ENCODE data around the gene INTS4. TPM values are rescaled to one million over a fixed set of nuclear protein-coding genes. Genes with fewer than 3 reads are reported as not detected.
A peak's percentile ranks its signal among the peaks of the same experiment; 100 is the strongest.
"Not testable (repeated sequence)": the region's sequence is repeated elsewhere in the genome, so short reads cannot be mapped to it uniquely, and the experiment has no call there.

The INTS4 gene
- total and polyA plus RNA-seq, 5 experiments from 2014 or later, result 36.1 to 77.1 (median 42.7) TPM

DNA sequence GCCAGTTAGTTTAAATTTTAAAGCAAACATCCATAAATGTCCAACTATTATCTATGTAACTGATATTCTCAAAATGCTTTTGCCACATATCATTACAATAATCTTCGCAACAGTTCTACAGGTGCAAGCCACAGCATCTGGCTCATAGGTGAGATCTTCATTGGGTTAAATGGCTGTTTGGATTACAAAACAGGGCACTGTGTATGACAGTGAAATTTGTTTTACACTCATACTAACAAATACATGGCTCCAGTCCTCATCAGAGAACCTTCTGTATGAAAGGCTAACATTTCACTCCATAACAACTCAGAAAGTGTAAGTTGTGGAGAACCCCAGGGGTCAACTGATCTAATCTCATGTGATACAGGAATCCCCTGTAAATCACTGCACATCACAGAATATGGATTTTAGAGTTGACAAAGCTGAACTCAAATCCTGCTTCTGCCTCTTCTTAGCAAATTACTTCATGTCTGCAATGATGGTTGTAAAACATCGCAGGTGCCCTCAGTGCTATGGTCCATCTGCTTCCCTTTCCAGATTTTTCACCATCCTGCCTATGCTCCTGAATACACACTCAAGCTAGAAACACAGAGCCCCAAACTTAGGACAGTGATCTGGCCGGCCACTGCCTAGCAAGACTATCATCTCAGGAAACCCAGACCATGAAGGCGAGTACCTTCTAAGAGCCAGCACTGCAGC is 80.7 kb downstream of the INTS4 start:
- POLR2A ChIA-PET, H3K27me3 Mint-ChIP-seq, H3K4me3 Mint-ChIP-seq, DNase-seq, H3K9me3 Mint-ChIP-seq, H3K4me1 Mint-ChIP-seq, ATAC-seq: not testable (repeated sequence)
- peaks cover 0 to 73% (median 29%) of the 10 kb centered on the region in 3 donors for H3K36me3 Mint-ChIP-seq
- H3K27ac Mint-ChIP-seq, result peak overlapping the region in 1 of 10 donors; percentile 33

DNA sequence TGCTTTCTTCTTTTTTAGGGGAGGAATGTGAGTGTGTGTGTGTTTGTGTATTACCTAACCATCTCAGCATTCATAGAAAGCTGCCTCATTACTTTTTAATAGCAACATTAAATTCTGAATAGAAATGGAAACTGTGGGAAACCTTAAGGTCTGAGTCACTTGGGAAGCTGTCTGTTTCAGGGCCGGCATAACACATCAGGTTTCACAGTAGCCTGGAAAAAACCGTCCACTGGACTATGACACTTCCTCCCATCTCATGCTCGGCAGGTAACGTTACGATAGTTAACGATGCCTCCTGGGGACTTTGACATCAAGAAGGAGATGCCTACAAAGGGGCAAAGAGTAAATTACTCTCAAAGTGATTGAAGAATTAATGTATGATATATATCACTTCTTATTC is 83.6 kb downstream of the INTS4 start:
- ATAC-seq, H3K4me3 Mint-ChIP-seq, H3K9me3 Mint-ChIP-seq, POLR2A ChIA-PET, H3K27ac Mint-ChIP-seq, DNase-seq, H3K4me1 Mint-ChIP-seq, H3K27me3 Mint-ChIP-seq: not testable (repeated sequence)
- H3K36me3 Mint-ChIP-seq, result peaks cover 0 to 75% (median 26%) of the 10 kb centered on the region in 3 donors

DNA sequence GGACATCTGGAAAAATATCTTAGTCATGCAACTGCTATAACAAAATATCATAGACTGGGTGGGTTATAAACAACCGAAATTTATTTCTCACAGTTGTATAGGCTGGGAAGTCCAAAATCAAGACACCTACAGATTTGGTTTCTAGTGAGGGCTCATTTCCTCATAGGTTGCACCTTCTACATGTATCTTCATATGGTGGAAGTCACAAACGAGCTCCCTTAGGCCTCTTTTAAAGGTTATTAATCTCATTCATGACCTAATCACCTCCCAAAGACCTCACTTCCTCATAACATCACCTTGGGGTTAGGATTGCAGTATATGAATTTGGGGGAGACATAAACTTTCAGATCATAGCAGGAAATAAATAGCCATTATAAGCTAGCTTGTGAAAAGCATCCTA is 85.2 kb downstream of the INTS4 start:
- ATAC-seq (no peak), DNase-seq (no peak)
- no peaks in the 10 kb centered on the region for H3K9me3 Mint-ChIP-seq
- POLR2A ChIA-PET, result no interaction called here
- peaks cover 0 to 2% (median 0%) of the 10 kb centered on the region in 4 donors for H3K4me1 Mint-ChIP-seq
- H3K27me3 Mint-ChIP-seq, result no peaks in the 10 kb centered on the region
- H3K27ac Mint-ChIP-seq, result no peak overlapping the region
- H3K4me3 Mint-ChIP-seq, result no peak overlapping the region
- peaks cover 0 to 79% (median 28%) of the 10 kb centered on the region in 3 donors for H3K36me3 Mint-ChIP-seq

DNA sequence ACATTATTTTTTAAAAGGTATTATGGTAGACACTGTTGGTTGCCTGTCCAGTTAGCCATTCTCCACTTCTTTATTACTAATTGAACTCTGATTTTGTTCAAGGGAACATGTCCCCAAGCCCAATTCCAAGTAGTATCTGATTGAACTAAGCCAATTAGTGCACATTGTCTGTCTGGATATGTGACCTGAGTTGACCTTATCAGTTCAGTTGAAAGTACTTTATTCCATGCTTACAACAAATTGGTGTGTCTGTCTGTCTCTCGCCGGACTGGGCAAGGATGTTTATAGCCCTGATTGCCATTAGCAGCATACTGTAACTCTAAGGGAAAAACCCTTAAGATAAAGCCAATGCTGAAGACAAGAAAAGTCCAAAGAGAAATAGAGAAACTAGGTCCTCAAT is 85.6 kb downstream of the INTS4 start:
- H3K4me1 Mint-ChIP-seq, result no peaks in the 10 kb centered on the region

DNA sequence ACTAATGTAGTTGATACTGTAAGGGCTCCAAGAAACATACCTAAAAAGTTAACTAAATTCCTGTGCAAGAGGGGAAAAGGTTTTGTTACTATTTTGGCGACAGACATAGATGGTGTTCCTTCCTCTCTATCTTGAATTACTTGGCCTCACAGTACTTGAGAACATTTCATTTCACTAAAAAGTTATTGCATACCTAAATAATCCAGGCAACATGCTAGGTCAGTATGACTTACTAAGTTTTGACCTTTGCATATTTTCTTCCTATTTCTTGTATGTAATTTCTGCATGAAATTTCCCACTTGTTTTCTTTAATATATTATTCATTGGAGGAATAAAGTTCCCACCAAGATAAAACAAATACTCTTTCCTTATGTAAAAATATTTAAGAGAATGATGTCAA is 99.5 kb downstream of the INTS4 start:
- H3K4me3 Mint-ChIP-seq, result not testable (repeated sequence)
- peaks cover 11 to 71% (median 21%) of the 10 kb centered on the region in 3 donors for H3K36me3 Mint-ChIP-seq

More for the DNA sequence above, 85.6 kb downstream of the INTS4 start:
- no peak for DNase-seq
- H3K36me3 Mint-ChIP-seq, result peaks cover 0 to 78% (median 28%) of the 10 kb centered on the region in 3 donors
- no peak overlapping the region for H3K27ac Mint-ChIP-seq
- no peaks in the 10 kb centered on the region for H3K27me3 Mint-ChIP-seq
- POLR2A ChIA-PET, result no interaction called here
- H3K4me3 Mint-ChIP-seq, result no peak overlapping the region
- no peak for ATAC-seq
- H3K9me3 Mint-ChIP-seq, result no peaks in the 10 kb centered on the region

DNA sequence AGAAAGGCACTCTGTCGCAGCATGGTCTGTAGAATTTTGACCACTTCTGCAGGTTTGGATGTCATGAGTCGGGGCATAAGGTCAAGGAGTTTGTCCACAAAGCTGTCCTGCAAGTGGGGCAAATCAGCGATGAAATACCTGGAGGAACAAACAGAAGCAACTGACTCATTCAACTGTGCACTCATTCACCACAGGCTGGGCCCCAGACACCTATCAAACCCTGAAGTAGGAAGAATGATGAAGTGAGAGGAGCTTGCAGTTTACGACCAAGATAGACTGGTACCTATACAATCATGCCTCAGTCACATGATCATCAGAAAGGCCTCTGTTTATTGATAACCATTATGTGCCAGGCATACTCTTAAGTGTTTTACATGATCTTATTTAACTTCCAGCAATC is 102.8 kb downstream of the INTS4 start:
- not testable (repeated sequence) for DNase-seq

More for the DNA sequence above, 99.5 kb downstream of the INTS4 start:
- H3K9me3 Mint-ChIP-seq, H3K27me3 Mint-ChIP-seq, H3K27ac Mint-ChIP-seq, H3K4me1 Mint-ChIP-seq, ATAC-seq, POLR2A ChIA-PET, DNase-seq: not testable (repeated sequence)

DNA sequence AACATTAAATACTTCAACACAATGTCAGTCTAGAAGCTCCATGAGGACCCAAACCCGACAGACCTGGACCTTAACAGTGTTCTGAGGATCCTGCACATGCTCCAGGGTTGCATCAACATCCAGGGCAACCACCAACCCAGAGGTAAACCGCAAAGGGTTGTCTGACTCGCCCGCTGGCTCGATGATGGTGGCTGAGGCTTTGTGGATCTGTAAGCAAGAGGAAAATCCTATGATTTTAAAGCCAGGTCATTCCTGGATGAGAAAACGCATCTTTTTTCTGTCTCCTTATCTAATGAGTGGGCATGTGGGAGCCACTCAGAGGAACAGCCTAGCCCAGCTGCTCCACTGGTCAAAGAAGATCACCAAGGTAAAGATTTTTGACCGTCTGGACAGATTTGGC is 103.2 kb downstream of the INTS4 start:
- H3K4me1 Mint-ChIP-seq, ATAC-seq, H3K9me3 Mint-ChIP-seq, H3K27me3 Mint-ChIP-seq, H3K4me3 Mint-ChIP-seq, DNase-seq, POLR2A ChIA-PET: not testable (repeated sequence)
- peaks cover 15 to 86% (median 38%) of the 10 kb centered on the region in 3 donors for H3K36me3 Mint-ChIP-seq
- H3K27ac Mint-ChIP-seq, result peak overlapping the region in 1 of 10 donors; percentile 27

More for the DNA sequence above, 102.8 kb downstream of the INTS4 start:
- H3K4me1 Mint-ChIP-seq, H3K4me3 Mint-ChIP-seq, H3K27me3 Mint-ChIP-seq, H3K9me3 Mint-ChIP-seq, H3K27ac Mint-ChIP-seq, ATAC-seq, POLR2A ChIA-PET: not testable (repeated sequence)
- peaks cover 15 to 85% (median 38%) of the 10 kb centered on the region in 3 donors for H3K36me3 Mint-ChIP-seq

DNA sequence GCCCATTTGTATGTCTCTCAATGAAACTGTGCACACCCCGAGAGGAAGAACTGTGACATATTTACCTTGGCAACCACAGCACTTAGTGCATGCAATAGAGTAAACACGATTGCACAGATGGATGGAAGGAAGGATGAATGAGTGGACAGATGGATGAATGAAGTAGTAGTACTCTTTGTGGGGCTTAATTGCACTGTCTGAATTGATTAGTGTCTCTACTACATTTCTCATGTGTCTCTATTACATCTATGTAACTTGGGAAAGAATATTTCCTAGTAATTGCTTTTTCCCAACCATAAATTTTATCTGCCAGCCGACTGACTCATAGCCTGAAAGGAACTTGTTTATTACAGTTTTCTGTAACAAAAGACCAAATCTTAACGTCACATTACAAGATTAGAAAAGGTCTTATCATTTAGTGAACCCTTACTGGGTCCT is 103.8 kb downstream of the INTS4 start:
- not testable (repeated sequence) for ATAC-seq, H3K4me3 Mint-ChIP-seq
- peaks cover 15 to 86% (median 35%) of the 10 kb centered on the region in 3 donors for H3K36me3 Mint-ChIP-seq

DNA sequence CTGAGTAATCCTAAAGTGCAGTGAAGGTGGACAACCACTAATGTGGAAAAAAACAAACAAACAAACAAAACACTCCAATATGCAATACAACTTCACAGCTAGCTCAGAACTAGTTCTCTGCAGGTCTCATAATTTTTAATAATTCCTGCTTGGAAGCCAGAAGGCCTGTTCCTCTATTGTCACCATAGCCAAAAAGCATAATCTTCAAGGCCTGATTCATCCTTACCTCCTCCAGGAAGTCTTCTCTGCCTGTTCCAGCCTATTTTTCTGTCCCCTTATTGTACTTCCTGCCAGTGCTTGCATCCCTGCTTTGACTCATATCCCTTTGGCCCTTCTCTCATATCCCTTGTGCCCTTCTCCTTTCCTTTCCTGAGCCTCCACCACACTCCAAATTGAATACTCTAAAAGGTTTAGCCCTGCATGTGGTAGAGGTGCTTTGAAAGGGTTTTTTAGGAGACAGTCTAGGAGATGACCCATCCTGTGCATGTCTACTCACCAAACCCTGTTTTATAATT is 104.3 kb downstream of the INTS4 start:
- H3K4me3 Mint-ChIP-seq, H3K27me3 Mint-ChIP-seq, H3K27ac Mint-ChIP-seq, H3K9me3 Mint-ChIP-seq, POLR2A ChIA-PET, DNase-seq, H3K4me1 Mint-ChIP-seq, ATAC-seq: not testable (repeated sequence)
- peaks cover 15 to 89% (median 35%) of the 10 kb centered on the region in 3 donors for H3K36me3 Mint-ChIP-seq

More for the DNA sequence above, 103.8 kb downstream of the INTS4 start:
- H3K27ac Mint-ChIP-seq, H3K4me1 Mint-ChIP-seq, POLR2A ChIA-PET, H3K27me3 Mint-ChIP-seq, H3K9me3 Mint-ChIP-seq, DNase-seq: not testable (repeated sequence)

DNA sequence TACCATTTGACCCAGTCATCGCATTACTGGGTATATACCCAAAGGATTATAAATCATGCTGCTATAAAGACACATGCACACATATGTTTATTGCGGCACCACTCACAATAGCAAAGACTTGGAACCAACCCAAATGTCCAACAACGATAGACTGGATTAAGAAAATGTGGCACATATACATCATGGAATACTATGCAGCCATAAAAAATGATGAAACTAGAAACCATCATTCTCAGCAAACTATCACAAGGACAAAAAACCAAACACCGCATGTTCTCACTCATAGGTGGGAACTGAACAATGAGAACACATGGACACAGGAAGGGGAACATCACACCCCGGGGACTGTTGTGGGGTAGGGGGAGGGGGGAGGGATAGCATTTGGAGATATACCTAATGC is 105.4 kb downstream of the INTS4 start:
- H3K27me3 Mint-ChIP-seq, H3K4me1 Mint-ChIP-seq, H3K4me3 Mint-ChIP-seq, POLR2A ChIA-PET, ATAC-seq, H3K9me3 Mint-ChIP-seq, H3K27ac Mint-ChIP-seq, DNase-seq: not testable (repeated sequence)
- peaks cover 15 to 89% (median 33%) of the 10 kb centered on the region in 3 donors for H3K36me3 Mint-ChIP-seq

DNA sequence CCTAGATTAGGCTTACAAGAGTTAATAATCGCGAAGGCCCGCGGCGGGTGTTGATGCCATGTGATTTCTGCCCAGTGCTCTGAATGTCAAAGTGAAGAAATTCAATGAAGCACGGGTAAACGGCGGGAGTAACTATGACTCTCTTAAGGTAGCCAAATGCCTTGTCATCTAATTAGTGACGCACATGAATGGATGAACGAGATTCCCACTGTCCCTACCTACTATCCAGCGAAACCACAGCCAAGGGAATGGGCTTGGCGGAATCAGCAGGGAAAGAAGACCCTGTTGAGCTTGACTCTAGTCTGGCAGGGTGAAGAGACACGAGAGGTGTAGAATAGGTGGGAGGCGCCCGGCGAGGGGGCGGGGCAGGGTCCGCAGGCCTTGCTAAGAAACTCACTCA is 108.1 kb downstream of the INTS4 start:
- H3K27ac Mint-ChIP-seq, result no peak overlapping the region
- peaks cover 19 to 90% (median 35%) of the 10 kb centered on the region in 3 donors for H3K36me3 Mint-ChIP-seq
- no peaks in the 10 kb centered on the region for H3K27me3 Mint-ChIP-seq
- H3K9me3 Mint-ChIP-seq, result no peaks in the 10 kb centered on the region
- ATAC-seq, result no peak
- POLR2A ChIA-PET, result no interaction called here
- no peak for DNase-seq
- no peak overlapping the region for H3K4me3 Mint-ChIP-seq
- no peaks in the 10 kb centered on the region for H3K4me1 Mint-ChIP-seq

DNA sequence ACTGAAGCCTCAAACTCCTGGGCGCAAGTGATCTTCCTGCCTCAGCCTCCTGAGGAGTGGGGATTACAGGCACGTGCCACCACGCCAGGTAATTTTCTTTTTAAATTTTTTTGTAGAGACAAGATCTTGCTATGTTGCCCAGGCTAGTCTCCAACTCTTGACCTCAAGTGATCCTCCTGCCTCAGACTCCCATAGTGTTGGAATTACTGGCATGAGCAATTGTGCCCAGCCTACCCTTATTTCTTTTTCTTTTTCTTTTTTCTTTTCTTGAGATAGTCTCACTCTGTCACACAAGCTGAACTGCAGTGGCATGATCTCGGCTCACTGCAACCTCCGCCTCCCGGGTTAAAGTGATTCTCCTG is 109.7 kb downstream of the INTS4 start:
- H3K27ac Mint-ChIP-seq, result no peak overlapping the region
- no peaks in the 10 kb centered on the region for H3K9me3 Mint-ChIP-seq
- ATAC-seq (no peak), DNase-seq (no peak)
- peaks cover 7 to 87% (median 21%) of the 10 kb centered on the region in 3 donors for H3K36me3 Mint-ChIP-seq
- H3K4me1 Mint-ChIP-seq, result peaks cover 0 to 4% (median 0%) of the 10 kb centered on the region in 4 donors
- H3K4me3 Mint-ChIP-seq, result no peak overlapping the region
- no peaks in the 10 kb centered on the region for H3K27me3 Mint-ChIP-seq
- POLR2A ChIA-PET, result no interaction called here

DNA sequence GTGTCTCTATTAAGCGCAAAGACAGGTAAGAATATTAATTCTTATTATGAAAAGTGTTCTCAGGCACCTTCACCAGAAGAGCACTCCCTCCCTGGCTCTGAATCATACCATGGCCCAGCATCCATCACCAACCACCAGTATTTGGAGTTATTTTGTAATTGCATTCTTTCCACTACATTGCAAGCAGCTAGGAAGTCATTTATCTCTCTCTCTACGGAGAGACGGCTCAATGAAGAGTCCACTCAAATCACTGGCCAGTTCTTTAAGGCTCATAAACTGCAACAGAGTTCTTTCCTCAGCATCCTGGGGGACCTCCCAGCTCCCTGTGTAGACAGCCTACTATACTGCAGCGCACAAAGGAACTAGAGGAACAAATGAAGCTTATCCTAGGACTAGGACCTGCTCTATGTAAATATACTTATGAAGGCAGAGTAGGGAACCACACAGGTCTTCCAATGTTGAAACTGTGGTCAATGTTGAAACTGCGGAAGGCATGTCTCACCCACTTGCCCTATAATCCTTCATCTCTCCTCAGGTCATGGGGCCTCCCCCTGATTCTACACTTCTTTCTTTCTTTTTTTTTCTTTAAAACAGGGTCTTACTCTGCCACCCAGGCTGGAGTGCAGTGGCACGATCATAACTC is 110.2 kb downstream of the INTS4 start:
- Mint-ChIP-seq H3K27ac (peak overlapping the region in 3 of 10 donors; percentile 10 to 72 (median 61)), H3K9me3 (no peaks in the 10 kb centered on the region), H3K36me3 (peaks cover 4 to 88% (median 18%) of the 10 kb centered on the region in 3 donors), H3K4me3 (no peak overlapping the region), H3K27me3 (no peaks in the 10 kb centered on the region), H3K4me1 (peaks cover 0 to 9% (median 3%) of the 10 kb centered on the region in 4 donors)
- DNase-seq (no peak), ATAC-seq (no peak)
- POLR2A ChIA-PET, result no interaction called here

Data from naive thymus-derived CD8-positive, alpha-beta T cell (primary cell).